HG03565 (cell line): ENCODE measurements around the gene B4GALT4.

Experiments used
- ATAC-seq: cut with Tn5 transposase; IDR thresholded peaks from one replicate; pipeline ENCODE4 v1.9.1; 2021; ENCODE audit warnings: mild to moderate bottlenecking, moderate library complexity; ENCODE audit not compliant: unreplicated experiment

Gene B4GALT4

GRCh38 chr3:119237299-119237698 is 3.4 kb downstream of the B4GALT4 start:
- ATAC-seq: no peak

DNA sequence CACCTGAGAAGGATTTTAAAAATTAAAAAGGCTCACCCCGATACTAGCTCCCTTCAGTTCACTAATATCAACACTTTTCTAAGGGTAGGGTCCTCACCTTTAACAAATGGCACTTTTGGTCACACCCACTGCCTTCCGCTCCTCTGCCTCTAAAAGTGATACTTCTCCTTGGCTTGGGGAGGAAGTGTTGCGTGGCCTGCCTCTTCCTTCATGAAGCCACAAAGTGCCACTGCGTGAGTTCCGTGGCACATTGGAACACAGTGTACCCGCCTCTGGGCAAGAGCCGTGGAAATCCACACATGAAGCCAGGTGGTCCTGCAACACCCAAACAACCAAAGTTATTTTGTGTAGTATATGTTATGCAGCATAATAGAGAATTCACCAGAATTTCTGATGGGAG is 3.9 kb downstream of the B4GALT4 start:
- no peak for ATAC-seq

DNA sequence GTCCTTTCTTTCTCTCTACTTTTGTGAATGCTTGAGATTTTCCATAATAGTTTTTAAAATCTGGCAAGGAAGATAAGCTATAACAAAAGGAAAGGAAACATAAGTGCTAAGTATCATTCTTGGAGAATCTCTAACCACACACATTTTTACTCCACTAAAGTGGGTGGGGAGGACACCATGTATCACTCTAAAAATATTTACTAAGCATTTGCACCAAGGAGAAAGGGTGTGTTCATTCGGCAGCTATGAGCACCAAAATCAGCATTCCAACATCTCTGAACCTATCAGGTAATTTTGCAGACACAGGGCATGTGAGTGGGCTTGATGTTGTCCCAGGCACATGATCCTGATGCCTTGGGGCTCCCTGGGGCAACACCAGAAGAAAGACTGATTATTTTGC is 5.5 kb downstream of the B4GALT4 start:
- ATAC-seq: no peak

DNA sequence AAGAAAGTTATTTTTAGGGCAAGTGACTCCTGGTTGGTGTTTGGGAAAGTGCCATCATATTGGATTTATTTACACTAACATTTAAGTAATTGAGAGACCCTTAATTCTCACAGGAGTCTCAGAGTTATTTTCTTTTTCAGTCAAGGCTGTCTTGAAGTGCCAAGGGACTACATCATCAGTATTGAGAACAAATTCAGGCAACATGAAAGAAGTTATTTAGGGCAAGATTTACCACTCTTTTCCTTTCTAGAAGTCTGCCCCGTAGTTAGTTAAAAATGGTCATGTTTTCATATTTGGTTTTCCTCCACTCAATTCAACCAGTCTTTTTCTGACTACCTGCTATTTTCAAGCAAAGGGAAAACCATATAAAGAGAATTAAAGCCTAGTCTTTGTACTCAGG is 6.1 kb downstream of the B4GALT4 start:
- ATAC-seq: no peak

- no peak for ATAC-seq
Observed at GRCh38 chr3:119230745-119231144, 9.9 kb downstream of the B4GALT4 start.

- ATAC-seq: no peak
Observed at GRCh38 chr3:119230071-119230470, 10.6 kb downstream of the B4GALT4 start.

- ATAC-seq: no peak
Observed at GRCh38 chr3:119229190-119229589, 11.5 kb downstream of the B4GALT4 start.

DNA sequence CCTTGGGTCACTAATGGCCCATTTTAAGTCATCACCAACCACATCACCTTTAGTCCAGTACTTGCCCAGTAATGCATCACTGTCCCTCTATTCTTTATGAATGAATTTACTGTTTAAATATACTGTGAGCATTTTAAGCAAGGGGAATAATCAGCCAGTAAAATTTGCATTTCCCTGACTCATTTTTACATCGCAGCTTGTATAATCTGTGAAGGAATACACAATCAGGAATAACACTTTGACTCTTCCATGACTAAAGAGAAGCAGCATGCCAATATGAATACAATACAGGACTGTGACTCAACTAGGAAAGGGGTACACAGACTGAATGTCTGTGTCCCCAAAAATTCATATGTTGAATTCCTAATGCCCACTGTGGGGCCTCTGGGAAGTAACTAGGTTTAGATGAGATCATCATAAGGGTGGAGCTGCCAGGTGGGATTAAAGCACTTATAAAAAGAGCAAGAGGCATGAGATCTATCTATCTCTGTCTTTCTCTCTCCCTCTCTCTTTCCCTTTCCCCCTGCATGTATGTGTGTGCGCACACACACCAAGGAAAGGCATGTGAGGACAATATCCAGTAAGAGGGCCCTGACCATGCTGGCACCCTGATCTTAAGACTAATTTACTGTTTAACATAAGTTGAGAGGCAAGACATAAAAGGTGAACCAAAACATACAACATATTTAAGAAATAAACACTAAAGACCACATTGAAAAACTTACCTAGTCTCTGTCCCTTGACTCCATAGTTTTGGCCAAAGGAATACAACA is 12.1 kb downstream of the B4GALT4 start:
- ATAC-seq: no peak

DNA sequence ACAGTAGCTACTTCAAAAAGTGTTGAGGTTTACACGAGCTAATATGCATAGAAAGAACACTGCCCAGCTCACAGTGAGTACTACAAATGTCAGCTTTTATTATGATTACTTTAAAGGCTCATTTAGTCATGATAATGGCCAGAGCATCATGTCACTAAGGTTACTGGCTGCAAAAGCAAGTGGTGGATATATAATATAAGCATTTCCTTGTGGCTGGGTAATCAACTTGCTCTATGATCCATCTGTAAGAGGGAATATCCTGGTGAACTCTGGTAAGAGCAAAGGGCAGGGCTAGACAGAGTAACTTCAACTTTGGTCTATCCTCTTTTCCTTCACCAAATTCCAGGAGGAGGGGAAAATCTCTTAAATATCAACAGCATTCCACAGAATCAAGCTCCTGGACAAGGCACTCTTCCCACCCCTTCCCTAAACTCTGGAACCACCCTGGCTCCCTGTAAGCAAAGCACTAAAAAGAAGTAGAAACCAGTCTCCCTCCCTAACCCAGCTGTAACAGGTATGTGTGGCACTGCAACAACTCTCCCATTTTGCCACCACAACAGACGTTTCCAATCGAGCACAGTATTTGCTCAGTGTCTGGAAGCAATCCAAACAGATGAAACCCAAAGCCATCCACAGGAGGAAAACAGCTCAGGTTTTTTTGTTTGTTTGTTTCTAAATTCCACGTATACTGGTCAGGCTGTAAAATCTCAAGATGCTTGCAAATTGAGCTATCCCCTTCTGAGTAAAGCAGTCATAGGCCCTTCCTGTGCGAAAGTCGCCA is 13.4 kb downstream of the B4GALT4 start:
- ATAC-seq: no peak

- ATAC-seq: no peak
Observed at GRCh38 chr3:119225121-119225520, 15.6 kb downstream of the B4GALT4 start.

- ATAC-seq: no peak
Observed at GRCh38 chr3:119223511-119223910, 17.2 kb downstream of the B4GALT4 start.

DNA sequence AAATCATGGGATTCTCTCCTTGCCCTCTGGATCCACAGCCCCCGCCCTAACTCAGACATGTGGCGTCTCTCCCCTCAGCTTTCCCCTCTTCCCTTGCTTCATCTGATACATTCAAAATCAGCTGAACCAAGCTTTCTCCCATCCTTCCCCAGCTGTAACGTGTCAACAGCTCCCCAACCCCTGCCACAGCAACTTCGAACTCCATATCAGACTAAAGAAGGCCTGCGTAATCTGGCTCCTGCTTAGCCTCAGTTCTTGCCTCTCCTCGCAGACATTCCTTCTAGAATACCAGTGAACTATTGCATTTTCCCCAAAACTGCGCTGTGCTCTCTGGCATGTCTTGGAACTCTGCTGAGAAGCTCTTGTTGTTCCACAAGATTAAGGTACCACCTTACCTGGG is 18.3 kb downstream of the B4GALT4 start:
- ATAC-seq: no peak

DNA sequence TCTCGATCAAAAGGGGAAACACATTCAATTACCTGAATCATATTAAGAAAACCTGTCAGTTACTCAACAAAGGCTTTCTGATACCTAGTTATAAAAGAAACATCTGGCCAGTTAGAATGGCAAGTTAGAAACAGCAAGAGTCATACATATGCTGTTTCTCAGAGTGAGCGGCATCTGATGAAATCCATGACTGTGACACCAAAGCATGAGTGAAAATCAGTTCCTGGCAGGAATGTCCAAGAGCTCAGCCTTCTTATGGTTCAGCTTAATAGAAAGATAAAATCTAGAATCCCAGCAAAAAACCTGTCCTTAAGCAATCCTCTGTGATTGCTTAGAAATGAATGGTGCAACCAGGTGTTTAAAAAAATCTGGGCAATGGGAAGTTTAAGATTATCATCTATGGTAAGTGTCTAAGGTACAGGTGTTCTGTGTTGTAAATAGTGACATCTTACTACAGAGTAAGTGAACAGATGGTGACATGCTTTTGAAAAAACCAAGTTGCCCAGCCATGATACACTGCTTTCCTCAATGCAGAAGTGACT is 18.8 kb downstream of the B4GALT4 start:
- ATAC-seq: no peak

DNA sequence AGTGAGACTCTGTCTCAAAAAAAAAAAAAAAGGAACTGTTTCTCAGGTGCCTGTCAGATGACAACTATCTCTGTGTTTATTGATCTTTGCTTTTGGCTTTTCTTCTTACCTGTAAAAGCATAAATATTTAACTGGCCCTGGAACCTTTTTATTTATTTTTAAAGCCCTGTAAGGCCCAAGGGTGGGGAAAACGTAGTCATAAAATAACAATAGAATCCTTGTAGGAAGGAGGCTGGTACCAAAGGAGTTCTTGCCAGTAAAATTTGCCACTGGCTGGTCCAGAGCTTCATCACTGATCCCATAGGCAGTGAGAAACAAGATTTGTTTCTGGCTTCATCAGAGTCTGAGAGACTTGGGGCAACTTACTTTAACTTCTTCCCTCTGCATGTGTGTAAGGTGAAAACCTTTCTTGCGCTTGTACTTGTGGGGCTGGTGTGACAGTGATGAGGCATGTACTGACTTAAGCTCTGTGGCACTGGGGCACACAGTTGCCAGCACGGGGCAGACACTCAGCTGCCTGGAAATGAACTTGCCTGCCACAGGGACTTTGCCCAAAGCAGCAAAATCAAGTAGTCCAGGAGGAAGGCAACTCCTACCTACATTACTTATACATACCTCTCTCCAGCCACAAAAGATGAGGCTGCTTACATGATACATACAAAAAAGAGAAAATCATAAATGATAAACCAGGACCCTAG is 19.6 kb downstream of the B4GALT4 start:
- no peak for ATAC-seq

GRCh38 chr3:119220198-119220597 is 20.5 kb downstream of the B4GALT4 start:
- no peak for ATAC-seq

GRCh38 chr3:119219069-119219468 is 21.6 kb downstream of the B4GALT4 start:
- ATAC-seq: peak; percentile 97

DNA sequence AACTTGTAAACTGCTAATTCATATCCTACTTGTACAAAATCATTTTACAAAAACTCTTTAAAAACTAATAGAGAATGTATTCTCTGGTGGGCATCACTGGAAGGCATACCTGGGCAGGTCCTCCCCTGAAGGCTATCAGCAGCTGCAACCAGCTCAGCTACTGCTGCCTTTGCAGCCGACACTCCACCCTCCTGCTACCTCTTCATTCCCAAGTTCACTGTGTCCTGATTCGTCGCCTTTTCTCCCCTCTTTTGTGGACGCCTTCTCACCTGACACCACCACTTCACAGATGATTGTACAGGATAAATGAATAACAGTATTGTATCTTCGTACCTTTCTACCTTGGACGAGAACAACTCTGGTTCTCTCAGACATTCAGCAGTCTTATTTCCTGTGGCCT is 28.9 kb downstream of the B4GALT4 start:
- no peak for ATAC-seq

GRCh38 chr3:119211193-119211592 is 29.5 kb downstream of the B4GALT4 start:
- ATAC-seq: no peak

- no peak for ATAC-seq
Observed at GRCh38 chr3:119207512-119207875, 33.2 kb downstream of the B4GALT4 start.

- no peak for ATAC-seq
Observed at GRCh38 chr3:119206611-119207511, 33.8 kb downstream of the B4GALT4 start.

- ATAC-seq: no peak
Observed at GRCh38 chr3:119205685-119206084, 35.0 kb downstream of the B4GALT4 start.
